K562 (cell line): Measurements from ENCODE around the gene SULT1A2. TPM values are rescaled to one million over a fixed set of nuclear protein-coding genes. Genes with fewer than 3 reads are reported as not detected.

ENCODE experiments used
- ATF7 ChIP-seq: fragments of 450-650 bp; IDR thresholded peaks from 2 replicates; pipeline ENCODE4 v1.7.1; 2014; ENCODE audit warnings: mild to moderate bottlenecking, moderate library complexity
- HNRNPK ChIP-seq: fragments of 200-400 bp; formaldehyde crosslinking; IDR thresholded peaks from one replicate; pipeline ENCODE4 v1.6.1; 2018; ENCODE audit warnings: mild to moderate bottlenecking, low read depth, low read length; ENCODE audit not compliant: poor library complexity, severe bottlenecking
- KDM2B ChIP-seq: fragments of 250-450 bp; sonication (Bioruptor Pico); IDR thresholded peaks from 2 replicates; pipeline ENCODE4 v1.8.0; 2021; ENCODE audit warnings: mild to moderate bottlenecking, moderate library complexity
- MAZ ChIP-seq, 2 experiments: fragments of 450-650 bp in 1 of 2; sonication (generic) in 1 of 2; formaldehyde crosslinking; IDR thresholded peaks in 1 of 2; conservative IDR thresholded peaks in 1 of 2; 2 replicates each; pipeline versions ENCODE4 v1.4.0 to v1.5.0; 2020; ENCODE audit warnings: mild to moderate bottlenecking in 1 of 2, missing genetic modification reagents in 1 of 2
- MEIS2 ChIP-seq: fragments of 450-650 bp; IDR thresholded peaks from 2 replicates; pipeline ENCODE4 v1.6.1; 2014; ENCODE audit warnings: mild to moderate bottlenecking; ENCODE audit not compliant: partially characterized antibody
- NEUROD1 ChIP-seq: fragments of 150-350 bp; IDR thresholded peaks from 2 replicates; pipeline ENCODE4 v1.6.1; 2014; ENCODE audit warnings: borderline replicate concordance, low read length, low read depth; ENCODE audit not compliant: partially characterized antibody
- RAD21 ChIP-seq, 2 experiments: fragments of 250-450 bp in 1 of 2; fragments of 450-650 bp in 1 of 2; sonication (Bioruptor Pico) in 1 of 2; formaldehyde crosslinking in 1 of 2; IDR thresholded peaks in 1 of 2; conservative IDR thresholded peaks in 1 of 2; 2 replicates each; pipeline versions ENCODE4 v1.4.0 to v1.8.0; 2020 to 2022; ENCODE audit warnings: mild to moderate bottlenecking in 2 of 2, moderate library complexity in 1 of 2
- SRSF7 ChIP-seq: fragments of 200-400 bp; formaldehyde crosslinking; optimal IDR thresholded peaks from 2 replicates; pipeline ENCODE3; 2017; ENCODE audit warnings: mild to moderate bottlenecking, low read depth, low read length
- ZNF263 ChIP-seq: sonication (generic); formaldehyde crosslinking; IDR thresholded peaks from 2 replicates; pipeline ENCODE4 v1.8.0; 2022; ENCODE audit warnings: mild to moderate bottlenecking, missing genetic modification reagents, borderline replicate concordance
- polyA plus RNA-seq, 8 experiments: library from polyadenylated mRNA; depleted of rRNA in 4 of 8; stranded (reverse) in 5 of 8; unstranded in 3 of 8; fragments of >200 nt; fragmentation: Nextera tagmentation in 2 of 8; fragmentation: Illumina TruSeq in 1 of 8; extraction: Ambion mirVana in 2 of 8; extraction: Trizol in 1 of 8; gene quantifications; 2 replicates each; pipeline versions ENCODE4 v1.2.1 to v1.2.3, GENCODE V29; 2011 to 2014; ENCODE audit warnings: inconsistent platforms in 1 of 8, missing spikeins in 1 of 8
- total RNA-seq, 7 experiments: library from RNA; depleted of rRNA in 6 of 7; stranded (reverse); fragments of >200 nt in 6 of 7; fragmentation: Illumina TruSeq in 2 of 7; extraction: Trizol in 2 of 7; gene quantifications; 2 replicates each; pipeline versions ENCODE4 v1.2.1 to v1.2.3, GENCODE V29; 2011 to 2021; ENCODE audit warnings: low replicate concordance in 1 of 7
- TF ChIP-seq, protein P1 (sequence below): fragments of 150-350 bp; IDR thresholded peaks from 2 replicates; pipeline ENCODE4 v1.6.1; 2014; ENCODE audit warnings: low read depth, mild to moderate bottlenecking, low read length, borderline replicate concordance
- TF ChIP-seq, protein P2 (sequence below): fragments of 450-650 bp; IDR thresholded peaks from 2 replicates; pipeline ENCODE4 v1.6.1; 2016; ENCODE audit warnings: mild to moderate bottlenecking, moderate library complexity

SULT1A2 gene
- total and polyA plus RNA-seq, 9 of the 15 experiments (the other 6 are each of a cell fraction or from before 2014, with no cell fraction given) = 0.73 to 3.2 (median 1.7) TPM

GRCh38 chr16:28553776-28554633 is 42.8 kb downstream of the SULT1A2 start, which contains the start of gene SGF29 (continued):
- peak; percentile 87 to 94 for TF ChIP-seq MAZ (CRISPR knock-in tag; conservative IDR thresholded peaks at IDR 0.05 in 1 of 2, IDR thresholded peaks at IDR 0.05 in 1 of 2)
- TF ChIP-seq KDM2B (CRISPR knock-in tag) = 0 out of 2 replicates have a peak, but pooled peaks have one; percentile 46
- peak; percentile 20 for TF ChIP-seq MEIS2
- TF ChIP-seq RAD21 (CRISPR knock-in tag; conservative IDR thresholded peaks at IDR 0.05 in 1 of 2, IDR thresholded peaks at IDR 0.05 in 1 of 2) = peak; percentile 17; a peak in 1 of 4 replicates
- TF ChIP-seq ATF7 = peak; percentile 89
- TF ChIP-seq, protein P1, sequence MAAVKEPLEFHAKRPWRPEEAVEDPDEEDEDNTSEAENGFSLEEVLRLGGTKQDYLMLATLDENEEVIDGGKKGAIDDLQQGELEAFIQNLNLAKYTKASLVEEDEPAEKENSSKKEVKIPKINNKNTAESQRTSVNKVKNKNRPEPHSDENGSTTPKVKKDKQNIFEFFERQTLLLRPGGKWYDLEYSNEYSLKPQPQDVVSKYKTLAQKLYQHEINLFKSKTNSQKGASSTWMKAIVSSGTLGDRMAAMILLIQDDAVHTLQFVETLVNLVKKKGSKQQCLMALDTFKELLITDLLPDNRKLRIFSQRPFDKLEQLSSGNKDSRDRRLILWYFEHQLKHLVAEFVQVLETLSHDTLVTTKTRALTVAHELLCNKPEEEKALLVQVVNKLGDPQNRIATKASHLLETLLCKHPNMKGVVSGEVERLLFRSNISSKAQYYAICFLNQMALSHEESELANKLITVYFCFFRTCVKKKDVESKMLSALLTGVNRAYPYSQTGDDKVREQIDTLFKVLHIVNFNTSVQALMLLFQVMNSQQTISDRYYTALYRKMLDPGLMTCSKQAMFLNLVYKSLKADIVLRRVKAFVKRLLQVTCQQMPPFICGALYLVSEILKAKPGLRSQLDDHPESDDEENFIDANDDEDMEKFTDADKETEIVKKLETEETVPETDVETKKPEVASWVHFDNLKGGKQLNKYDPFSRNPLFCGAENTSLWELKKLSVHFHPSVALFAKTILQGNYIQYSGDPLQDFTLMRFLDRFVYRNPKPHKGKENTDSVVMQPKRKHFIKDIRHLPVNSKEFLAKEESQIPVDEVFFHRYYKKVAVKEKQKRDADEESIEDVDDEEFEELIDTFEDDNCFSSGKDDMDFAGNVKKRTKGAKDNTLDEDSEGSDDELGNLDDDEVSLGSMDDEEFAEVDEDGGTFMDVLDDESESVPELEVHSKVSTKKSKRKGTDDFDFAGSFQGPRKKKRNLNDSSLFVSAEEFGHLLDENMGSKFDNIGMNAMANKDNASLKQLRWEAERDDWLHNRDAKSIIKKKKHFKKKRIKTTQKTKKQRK = no peak
- TF ChIP-seq, protein P2, sequence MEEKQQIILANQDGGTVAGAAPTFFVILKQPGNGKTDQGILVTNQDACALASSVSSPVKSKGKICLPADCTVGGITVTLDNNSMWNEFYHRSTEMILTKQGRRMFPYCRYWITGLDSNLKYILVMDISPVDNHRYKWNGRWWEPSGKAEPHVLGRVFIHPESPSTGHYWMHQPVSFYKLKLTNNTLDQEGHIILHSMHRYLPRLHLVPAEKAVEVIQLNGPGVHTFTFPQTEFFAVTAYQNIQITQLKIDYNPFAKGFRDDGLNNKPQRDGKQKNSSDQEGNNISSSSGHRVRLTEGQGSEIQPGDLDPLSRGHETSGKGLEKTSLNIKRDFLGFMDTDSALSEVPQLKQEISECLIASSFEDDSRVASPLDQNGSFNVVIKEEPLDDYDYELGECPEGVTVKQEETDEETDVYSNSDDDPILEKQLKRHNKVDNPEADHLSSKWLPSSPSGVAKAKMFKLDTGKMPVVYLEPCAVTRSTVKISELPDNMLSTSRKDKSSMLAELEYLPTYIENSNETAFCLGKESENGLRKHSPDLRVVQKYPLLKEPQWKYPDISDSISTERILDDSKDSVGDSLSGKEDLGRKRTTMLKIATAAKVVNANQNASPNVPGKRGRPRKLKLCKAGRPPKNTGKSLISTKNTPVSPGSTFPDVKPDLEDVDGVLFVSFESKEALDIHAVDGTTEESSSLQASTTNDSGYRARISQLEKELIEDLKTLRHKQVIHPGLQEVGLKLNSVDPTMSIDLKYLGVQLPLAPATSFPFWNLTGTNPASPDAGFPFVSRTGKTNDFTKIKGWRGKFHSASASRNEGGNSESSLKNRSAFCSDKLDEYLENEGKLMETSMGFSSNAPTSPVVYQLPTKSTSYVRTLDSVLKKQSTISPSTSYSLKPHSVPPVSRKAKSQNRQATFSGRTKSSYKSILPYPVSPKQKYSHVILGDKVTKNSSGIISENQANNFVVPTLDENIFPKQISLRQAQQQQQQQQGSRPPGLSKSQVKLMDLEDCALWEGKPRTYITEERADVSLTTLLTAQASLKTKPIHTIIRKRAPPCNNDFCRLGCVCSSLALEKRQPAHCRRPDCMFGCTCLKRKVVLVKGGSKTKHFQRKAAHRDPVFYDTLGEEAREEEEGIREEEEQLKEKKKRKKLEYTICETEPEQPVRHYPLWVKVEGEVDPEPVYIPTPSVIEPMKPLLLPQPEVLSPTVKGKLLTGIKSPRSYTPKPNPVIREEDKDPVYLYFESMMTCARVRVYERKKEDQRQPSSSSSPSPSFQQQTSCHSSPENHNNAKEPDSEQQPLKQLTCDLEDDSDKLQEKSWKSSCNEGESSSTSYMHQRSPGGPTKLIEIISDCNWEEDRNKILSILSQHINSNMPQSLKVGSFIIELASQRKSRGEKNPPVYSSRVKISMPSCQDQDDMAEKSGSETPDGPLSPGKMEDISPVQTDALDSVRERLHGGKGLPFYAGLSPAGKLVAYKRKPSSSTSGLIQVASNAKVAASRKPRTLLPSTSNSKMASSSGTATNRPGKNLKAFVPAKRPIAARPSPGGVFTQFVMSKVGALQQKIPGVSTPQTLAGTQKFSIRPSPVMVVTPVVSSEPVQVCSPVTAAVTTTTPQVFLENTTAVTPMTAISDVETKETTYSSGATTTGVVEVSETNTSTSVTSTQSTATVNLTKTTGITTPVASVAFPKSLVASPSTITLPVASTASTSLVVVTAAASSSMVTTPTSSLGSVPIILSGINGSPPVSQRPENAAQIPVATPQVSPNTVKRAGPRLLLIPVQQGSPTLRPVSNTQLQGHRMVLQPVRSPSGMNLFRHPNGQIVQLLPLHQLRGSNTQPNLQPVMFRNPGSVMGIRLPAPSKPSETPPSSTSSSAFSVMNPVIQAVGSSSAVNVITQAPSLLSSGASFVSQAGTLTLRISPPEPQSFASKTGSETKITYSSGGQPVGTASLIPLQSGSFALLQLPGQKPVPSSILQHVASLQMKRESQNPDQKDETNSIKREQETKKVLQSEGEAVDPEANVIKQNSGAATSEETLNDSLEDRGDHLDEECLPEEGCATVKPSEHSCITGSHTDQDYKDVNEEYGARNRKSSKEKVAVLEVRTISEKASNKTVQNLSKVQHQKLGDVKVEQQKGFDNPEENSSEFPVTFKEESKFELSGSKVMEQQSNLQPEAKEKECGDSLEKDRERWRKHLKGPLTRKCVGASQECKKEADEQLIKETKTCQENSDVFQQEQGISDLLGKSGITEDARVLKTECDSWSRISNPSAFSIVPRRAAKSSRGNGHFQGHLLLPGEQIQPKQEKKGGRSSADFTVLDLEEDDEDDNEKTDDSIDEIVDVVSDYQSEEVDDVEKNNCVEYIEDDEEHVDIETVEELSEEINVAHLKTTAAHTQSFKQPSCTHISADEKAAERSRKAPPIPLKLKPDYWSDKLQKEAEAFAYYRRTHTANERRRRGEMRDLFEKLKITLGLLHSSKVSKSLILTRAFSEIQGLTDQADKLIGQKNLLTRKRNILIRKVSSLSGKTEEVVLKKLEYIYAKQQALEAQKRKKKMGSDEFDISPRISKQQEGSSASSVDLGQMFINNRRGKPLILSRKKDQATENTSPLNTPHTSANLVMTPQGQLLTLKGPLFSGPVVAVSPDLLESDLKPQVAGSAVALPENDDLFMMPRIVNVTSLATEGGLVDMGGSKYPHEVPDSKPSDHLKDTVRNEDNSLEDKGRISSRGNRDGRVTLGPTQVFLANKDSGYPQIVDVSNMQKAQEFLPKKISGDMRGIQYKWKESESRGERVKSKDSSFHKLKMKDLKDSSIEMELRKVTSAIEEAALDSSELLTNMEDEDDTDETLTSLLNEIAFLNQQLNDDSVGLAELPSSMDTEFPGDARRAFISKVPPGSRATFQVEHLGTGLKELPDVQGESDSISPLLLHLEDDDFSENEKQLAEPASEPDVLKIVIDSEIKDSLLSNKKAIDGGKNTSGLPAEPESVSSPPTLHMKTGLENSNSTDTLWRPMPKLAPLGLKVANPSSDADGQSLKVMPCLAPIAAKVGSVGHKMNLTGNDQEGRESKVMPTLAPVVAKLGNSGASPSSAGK = peak; percentile 87
- no peak for TF ChIP-seq NEUROD1
- TF ChIP-seq HNRNPK = no peak
- TF ChIP-seq SRSF7 = no peak
- peak; percentile 96 for TF ChIP-seq ZNF263 (CRISPR knock-in tag)
